Loucy (cell line): ENCODE measurements around the gene POC1A.

Source experiments
- CTCF ChIP-seq: fragments of 200-600 bp; sonication (generic); conservative IDR thresholded peaks from 2 replicates; pipeline ENCODE4 v1.5.1; 2014; ENCODE audit warnings: mild to moderate bottlenecking, antibody characterized with exemption, low read length
- EZH2phosphoT487 ChIP-seq: fragments of 200-600 bp; IDR thresholded peaks from 2 replicates; pipeline ENCODE4 v1.6.1; 2018; ENCODE audit warnings: antibody characterized with exemption, mild to moderate bottlenecking, moderate library complexity, borderline replicate concordance

GRCh38 chr3:52084216-52084945 lies 69.8 kb downstream of the POC1A start:
- TF ChIP-seq CTCF (no peak), EZH2phosphoT487 (no peak)
